LNCAP (cell line): ENCODE data around the gene RNF208.

Source experiments
- CTCF ChIP-seq: fragments of 450-650 bp; IDR thresholded peaks from 2 replicates; pipeline ENCODE4 v1.5.1; 2017; ENCODE audit warnings: mild to moderate bottlenecking

RNF208 gene

GRCh38 chr9:137190315-137190856 lies 31.7 kb downstream of the RNF208 start:
- TF ChIP-seq CTCF: peak; percentile 38; the same call in 1 of the 2 replicates

GRCh38 chr9:137189297-137190295 lies 32.4 kb downstream of the RNF208 start:
- no peak for TF ChIP-seq CTCF

- peak; percentile 43; the same call in 1 of the 2 replicates for TF ChIP-seq CTCF
These were observed 33.3 kb downstream of the RNF208 start, which contains the start of the genes ANAPC2 and SSNA1 for GRCh38 chr9:137188490-137189296. Gene ANAPC2 (minus strand): TSS chr9:137188560. CDS start chr9:137188532, 28 bp downstream. Gene SSNA1 (plus strand): TSS chr9:137188676. CDS start chr9:137188727, 51 bp downstream.

GRCh38 chr9:137188086-137188489 lies 34.0 kb downstream of the RNF208 start:
- TF ChIP-seq CTCF: no peak

GRCh38 chr9:137187386-137187785 lies 34.7 kb downstream of the RNF208 start:
- no peak for TF ChIP-seq CTCF

GRCh38 chr9:137186385-137186784 lies 35.7 kb downstream of the RNF208 start:
- TF ChIP-seq CTCF: no peak

GRCh38 chr9:137185921-137186320 lies 36.1 kb downstream of the RNF208 start:
- no peak for TF ChIP-seq CTCF
